Activated T-cell treated with anti-CD3 and anti-CD28 coated beads, Interleukin-2, amount 50 U/mL, for 48 hours (primary cell): Measurements from ENCODE around the gene KLHL2.
A peak's percentile ranks its signal among the peaks of the same experiment; 100 is the strongest.
"Not testable (repeated sequence)": the region's sequence is repeated elsewhere in the genome, so short reads cannot be mapped to it uniquely, and the experiment has no call there.

Experiments used
- DNase-seq, 2 experiments: peaks; one replicate each; pipeline ENCODE4 v3.0.0-alpha.2; 2020

Gene KLHL2

GRCh38 chr4:165236852-165237251 is 29.5 kb downstream of the KLHL2 start:
- not testable (repeated sequence) for DNase-seq

- DNase-seq = not testable (repeated sequence)
Measured at GRCh38 chr4:165238041-165238640, 30.8 kb downstream of the KLHL2 start.

- not testable (repeated sequence) for DNase-seq
Measured at GRCh38 chr4:165240761-165241160, 33.4 kb downstream of the KLHL2 start.

GRCh38 chr4:165244148-165244547 is 36.8 kb downstream of the KLHL2 start:
- not testable (repeated sequence) for DNase-seq

GRCh38 chr4:165244587-165245186 is 37.3 kb downstream of the KLHL2 start:
- DNase-seq = not testable (repeated sequence)

GRCh38 chr4:165248102-165248501 is 40.7 kb downstream of the KLHL2 start:
- no peak for DNase-seq

GRCh38 chr4:165248904-165249303 is 41.5 kb downstream of the KLHL2 start:
- DNase-seq = peak in 1 of 2 experiments; percentile 33

- DNase-seq = not testable (repeated sequence)
Measured at GRCh38 chr4:165254771-165255170, 47.4 kb downstream of the KLHL2 start.

GRCh38 chr4:165255439-165255838 is 48.1 kb downstream of the KLHL2 start:
- DNase-seq = peak; percentile 52 to 63

GRCh38 chr4:165256074-165256659 is 48.8 kb downstream of the KLHL2 start:
- not testable (repeated sequence) for DNase-seq

- not testable (repeated sequence) for DNase-seq
Measured at GRCh38 chr4:165259776-165260175, 52.4 kb downstream of the KLHL2 start.

- not testable (repeated sequence) for DNase-seq
Measured at GRCh38 chr4:165262306-165262705, 54.9 kb downstream of the KLHL2 start.

GRCh38 chr4:165263466-165263865 is 56.1 kb downstream of the KLHL2 start:
- not testable (repeated sequence) for DNase-seq

- DNase-seq = not testable (repeated sequence)
Measured at GRCh38 chr4:165269931-165270330, 62.6 kb downstream of the KLHL2 start.

- DNase-seq = not testable (repeated sequence)
Measured at GRCh38 chr4:165273443-165273842, 66.1 kb downstream of the KLHL2 start.

- DNase-seq = not testable (repeated sequence)
Measured at GRCh38 chr4:165275357-165275756, 68.0 kb downstream of the KLHL2 start.

- DNase-seq = not testable (repeated sequence)
Measured at GRCh38 chr4:165279531-165279930, 72.2 kb downstream of the KLHL2 start.

- DNase-seq = not testable (repeated sequence)
Measured at GRCh38 chr4:165284697-165285096, 77.3 kb downstream of the KLHL2 start.

GRCh38 chr4:165286619-165287340 is 79.4 kb downstream of the KLHL2 start:
- not testable (repeated sequence) for DNase-seq

GRCh38 chr4:165288226-165288625 is 80.9 kb downstream of the KLHL2 start:
- no peak for DNase-seq

GRCh38 chr4:165288639-165289422 is 81.5 kb downstream of the KLHL2 start:
- no peak for DNase-seq

GRCh38 chr4:165289423-165289785 is 82.0 kb downstream of the KLHL2 start:
- DNase-seq = no peak

GRCh38 chr4:165293061-165293460 is 85.7 kb downstream of the KLHL2 start:
- no peak for DNase-seq
